GM20000 (cell line): Measurements from ENCODE around the gene ARL15.

ENCODE experiments used
- DNase-seq: peaks from one replicate; pipeline ENCODE4 v3.0.0; 2012; ENCODE audit warnings: low spot score
- TF ChIP-seq, protein P1 (sequence below): IDR thresholded peaks from 2 replicates; pipeline ENCODE4 v1.5.1; 2012; ENCODE audit warnings: mild to moderate bottlenecking, control low read depth; ENCODE audit errors: extremely low read depth, missing control alignments

The ARL15 gene

GRCh38 chr5:54195701-54196100 lies 114.7 kb downstream of the ARL15 start:
- TF ChIP-seq, protein P1, sequence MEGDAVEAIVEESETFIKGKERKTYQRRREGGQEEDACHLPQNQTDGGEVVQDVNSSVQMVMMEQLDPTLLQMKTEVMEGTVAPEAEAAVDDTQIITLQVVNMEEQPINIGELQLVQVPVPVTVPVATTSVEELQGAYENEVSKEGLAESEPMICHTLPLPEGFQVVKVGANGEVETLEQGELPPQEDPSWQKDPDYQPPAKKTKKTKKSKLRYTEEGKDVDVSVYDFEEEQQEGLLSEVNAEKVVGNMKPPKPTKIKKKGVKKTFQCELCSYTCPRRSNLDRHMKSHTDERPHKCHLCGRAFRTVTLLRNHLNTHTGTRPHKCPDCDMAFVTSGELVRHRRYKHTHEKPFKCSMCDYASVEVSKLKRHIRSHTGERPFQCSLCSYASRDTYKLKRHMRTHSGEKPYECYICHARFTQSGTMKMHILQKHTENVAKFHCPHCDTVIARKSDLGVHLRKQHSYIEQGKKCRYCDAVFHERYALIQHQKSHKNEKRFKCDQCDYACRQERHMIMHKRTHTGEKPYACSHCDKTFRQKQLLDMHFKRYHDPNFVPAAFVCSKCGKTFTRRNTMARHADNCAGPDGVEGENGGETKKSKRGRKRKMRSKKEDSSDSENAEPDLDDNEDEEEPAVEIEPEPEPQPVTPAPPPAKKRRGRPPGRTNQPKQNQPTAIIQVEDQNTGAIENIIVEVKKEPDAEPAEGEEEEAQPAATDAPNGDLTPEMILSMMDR, result no peak
- no peak for DNase-seq

DNA sequence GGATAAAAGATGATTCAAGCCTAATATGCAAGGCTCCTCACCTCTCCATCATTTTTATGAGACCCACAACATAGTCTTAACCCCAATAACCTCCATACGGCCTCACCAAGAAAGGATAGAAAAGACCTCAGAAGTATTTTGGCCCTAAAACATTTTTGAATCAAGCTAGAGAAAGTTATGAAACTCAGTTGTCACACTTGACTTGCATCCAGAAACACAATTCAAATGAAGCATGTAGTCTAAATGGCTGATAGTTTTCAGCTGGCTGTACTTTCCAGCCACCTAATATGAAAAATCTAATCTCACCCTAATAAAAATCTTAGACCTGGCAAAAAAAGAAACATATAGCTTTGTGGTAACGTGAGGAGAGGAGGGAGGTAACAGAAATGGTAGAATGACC lies 116.1 kb downstream of the ARL15 start:
- no peak for DNase-seq
- TF ChIP-seq, protein P1, result no peak

DNA sequence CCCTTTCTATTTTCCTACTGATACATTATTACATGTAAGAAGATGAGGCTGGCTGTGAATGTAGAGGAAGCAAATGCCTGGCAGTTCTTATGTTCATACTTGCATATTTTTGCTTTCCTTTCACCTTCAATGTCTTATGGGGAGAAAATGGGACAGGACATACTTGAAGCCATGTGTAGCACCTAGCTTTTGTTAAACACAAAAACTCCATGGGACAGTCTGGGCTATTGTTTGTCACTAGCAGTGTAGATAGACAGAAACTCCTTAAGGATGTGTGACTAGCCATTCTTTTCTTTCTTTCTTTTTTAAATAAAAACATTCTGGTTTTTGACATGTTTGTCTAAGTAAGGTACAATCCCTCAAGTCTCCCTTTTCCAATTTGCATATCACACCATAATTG lies 122.7 kb downstream of the ARL15 start:
- TF ChIP-seq, protein P1, result no peak

DNA sequence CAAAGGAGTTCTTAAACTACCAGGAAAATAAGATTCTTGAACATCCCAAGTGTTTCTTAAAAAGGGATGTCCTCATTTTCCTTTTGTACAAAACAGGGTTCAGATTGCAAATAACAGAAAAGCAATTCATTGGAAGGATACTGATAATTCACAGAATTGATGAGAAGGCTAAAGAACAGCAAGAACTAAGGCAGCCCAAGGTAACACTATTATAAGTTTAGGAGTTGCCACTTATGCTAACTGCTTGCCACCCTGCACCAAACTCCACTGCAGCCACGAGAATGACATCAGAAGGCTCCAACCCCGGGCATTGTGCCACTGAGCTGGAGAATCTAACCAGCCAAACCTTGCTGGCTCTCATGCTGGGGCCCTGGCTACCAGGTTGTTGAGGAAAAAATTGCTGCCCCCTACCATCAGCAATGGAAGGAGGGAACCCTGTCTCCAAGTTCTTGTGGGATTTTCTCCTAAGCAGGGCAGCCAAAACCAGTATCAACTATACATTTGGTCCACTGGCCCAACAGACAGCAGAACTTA lies 123.4 kb downstream of the ARL15 start:
- TF ChIP-seq, protein P1, result no peak
- no peak for DNase-seq

More for the DNA sequence above, 122.7 kb downstream of the ARL15 start:
- no peak for DNase-seq

GRCh38 chr5:54186108-54186507 lies 124.3 kb downstream of the ARL15 start:
- TF ChIP-seq, protein P1, result no peak

GRCh38 chr5:54184806-54185205 lies 125.6 kb downstream of the ARL15 start:
- DNase-seq, result no peak
- TF ChIP-seq, protein P1, result no peak

More at GRCh38 chr5:54186108-54186507, 124.3 kb downstream of the ARL15 start:
- DNase-seq, result no peak

DNA sequence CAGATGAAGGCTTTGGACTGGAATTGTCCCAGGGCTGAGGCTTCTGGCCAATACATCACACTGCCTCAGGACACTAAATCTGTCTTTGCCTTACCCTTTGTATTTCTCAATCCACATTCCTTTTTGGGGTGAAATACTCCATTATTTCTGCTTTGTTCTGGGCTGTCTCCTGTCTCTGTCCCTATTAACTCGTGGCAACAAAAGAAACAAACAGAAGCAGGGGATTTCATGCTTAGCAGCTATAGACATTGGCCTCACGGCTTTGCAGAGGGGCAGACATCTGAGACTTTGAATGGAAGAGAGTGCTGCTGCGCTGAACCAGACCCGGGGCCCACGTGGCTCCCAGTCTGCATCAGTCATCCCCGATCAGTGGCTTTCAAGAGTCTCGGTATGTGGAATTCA lies 129.7 kb downstream of the ARL15 start:
- TF ChIP-seq, protein P1, result no peak
- DNase-seq, result no peak
